ENCODE measurements around the gene ZNF827. TPM values are rescaled to one million over a fixed set of nuclear protein-coding genes. Genes with fewer than 3 reads are reported as not detected.

Gene ZNF827
- total RNA-seq, 4 donors from 2014 or later: 23.9 to 52.3 (median 29.3) TPM

GRCh38 chr4:145927030-145927429 is 11.6 kb downstream of the ZNF827 start:
- Histone ChIP-seq H3K27me3 (no peaks in the 10 kb centered on the region), H3K4me3 (replicated peaks in 1 of 3) (no peak overlapping the region), H3K36me3 (no peaks in the 10 kb centered on the region), H3K27ac (no peak overlapping the region), H3K4me1 (peaks cover 4 to 5% of the 10 kb centered on the region in 2 donors), H3K9me3 (no peaks in the 10 kb centered on the region)
- TF ChIP-seq POLR2A (IDR thresholded peaks at IDR 0.05) (no peak), CTCF (IDR thresholded peaks at IDR 0.05) (no peak)
- intact Hi-C loops (cut with DNase I): no loop called here
- 90 to 93% methylated on average over 7 of the region's 7 CpGs for WGBS, 2 donors
- no peak for DNase-seq

GRCh38 chr4:145921231-145921630 is 17.4 kb downstream of the ZNF827 start:
- Histone ChIP-seq H3K36me3 (no peaks in the 10 kb centered on the region), H3K4me3 (replicated peaks in 1 of 3) (no peak overlapping the region), H3K27me3 (no peaks in the 10 kb centered on the region), H3K27ac (no peak overlapping the region), H3K9me3 (no peaks in the 10 kb centered on the region), H3K4me1 (peaks cover 5 to 22% of the 10 kb centered on the region in 2 donors)
- WGBS, 2 donors: 89 to 94% methylated on average over 1 of the region's 1 CpG
- intact Hi-C loops (cut with DNase I): no loop called here
- DNase-seq: no peak
- TF ChIP-seq POLR2A (IDR thresholded peaks at IDR 0.05) (no peak), CTCF (IDR thresholded peaks at IDR 0.05) (no peak)

- 49 to 85% methylated on average over 8 of the region's 8 CpGs for WGBS, 2 donors
- Histone ChIP-seq H3K4me3 (replicated peaks in 1 of 3) (no peak overlapping the region), H3K36me3 (no peaks in the 10 kb centered on the region), H3K4me1 (peaks cover 5 to 22% of the 10 kb centered on the region in 2 donors), H3K9me3 (no peaks in the 10 kb centered on the region), H3K27me3 (no peaks in the 10 kb centered on the region), H3K27ac (peak overlapping the region in 1 of 3 donors; percentile 37)
- intact Hi-C loops (cut with DNase I): no loop called here
- DNase-seq: no peak
- TF ChIP-seq CTCF (IDR thresholded peaks at IDR 0.05): no peak
- no peak for TF ChIP-seq POLR2A (IDR thresholded peaks at IDR 0.05)
Observed at GRCh38 chr4:145920205-145920604, 18.4 kb downstream of the ZNF827 start.

- Histone ChIP-seq H3K27ac (no peak overlapping the region), H3K36me3 (no peaks in the 10 kb centered on the region), H3K4me1 (peaks cover 38 to 50% of the 10 kb centered on the region in 2 donors), H3K27me3 (no peaks in the 10 kb centered on the region), H3K9me3 (no peaks in the 10 kb centered on the region), H3K4me3 (replicated peaks in 1 of 3) (no peak overlapping the region)
- intact Hi-C loops (cut with DNase I): no loop called here
- 97 to 100% methylated on average over 2 of the region's 2 CpGs for WGBS, 2 donors
- DNase-seq: no peak
- TF ChIP-seq POLR2A (IDR thresholded peaks at IDR 0.05) (no peak), CTCF (IDR thresholded peaks at IDR 0.05) (no peak)
Observed at GRCh38 chr4:145912376-145912775, 26.2 kb downstream of the ZNF827 start.

- DNase-seq: peak; percentile 37 to 42
- intact Hi-C loops (cut with DNase I): no loop called here
- H3K36me3 ChIP-seq: no peaks in the 10 kb centered on the region
- WGBS, 2 donors: 51 to 53% methylated on average over 12 of the region's 12 CpGs
- H3K27ac ChIP-seq: peak overlapping the region; percentile 4 to 72 (median 54)
- TF ChIP-seq POLR2A (IDR thresholded peaks at IDR 0.05) (no peak), CTCF (IDR thresholded peaks at IDR 0.05) (no peak)
- no peaks in the 10 kb centered on the region for H3K9me3 ChIP-seq
- no peak overlapping the region for H3K4me3 ChIP-seq (replicated peaks in 1 of 3)
- peaks cover 50 to 64% of the 10 kb centered on the region in 2 donors for H3K4me1 ChIP-seq
- H3K27me3 ChIP-seq: no peaks in the 10 kb centered on the region
Observed at GRCh38 chr4:145909773-145910172, 28.9 kb downstream of the ZNF827 start.

Measured in thyroid gland (tissue), 4 donors.